ENCODE measurements around the gene CYRIA.

GRCh38 chr2:16653083-16653375, 12.6 kb downstream of the CYRIA start:
- TF ChIP-seq CTCF (IDR thresholded peaks at IDR 0.05) = no peak
- TF ChIP-seq ZFX (IDR thresholded peaks at IDR 0.05; ENCODE audit: borderline replicate concordance) = no peak

Measured in 22Rv1 (cell line).